Measurements from ENCODE around the gene DALRD3.

The DALRD3 gene

DNA sequence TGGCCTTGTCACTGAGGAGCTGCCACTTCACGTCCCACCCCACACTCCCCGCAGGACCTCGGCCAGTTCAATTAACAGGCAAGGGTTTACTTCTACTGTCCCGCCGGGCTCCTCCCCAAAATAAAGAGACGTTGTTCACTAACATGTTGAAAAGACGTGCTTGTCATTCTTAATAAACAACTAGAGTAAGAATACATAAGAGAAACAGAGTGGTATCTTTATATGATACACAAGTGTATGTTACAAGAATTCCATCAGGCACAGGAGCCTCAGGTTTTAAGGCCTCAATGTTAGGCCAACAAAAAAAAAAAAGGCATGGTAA, 11.1 kb upstream of the DALRD3 start:
- H3K27ac ChIP-seq (ENCODE audit: insufficient read depth, low read depth, low read length, poor library complexity, severe bottlenecking): peak overlapping the region; percentile 36
- H3K36me3 ChIP-seq (ENCODE audit: control insufficient read depth, insufficient read depth, low read length): peaks cover 56% of the 10 kb centered on the region
- peaks cover 9% of the 10 kb centered on the region for H3K4me1 ChIP-seq (ENCODE audit: control insufficient read depth, insufficient read depth, low read length)
- WGBS, 2 experiments: 14 to 33% methylated on average over 6 to 7 of the region's 7 CpGs
- no peaks in the 10 kb centered on the region for H3K9me3 ChIP-seq (ENCODE audit: control insufficient read depth, low read length)
- no peak overlapping the region for H3K4me3 ChIP-seq (ENCODE audit: insufficient read depth, low read depth, low read length)
- H3K27me3 ChIP-seq (ENCODE audit: control insufficient read depth, insufficient read depth, low read length, poor library complexity, severe bottlenecking): no peaks in the 10 kb centered on the region

DNA sequence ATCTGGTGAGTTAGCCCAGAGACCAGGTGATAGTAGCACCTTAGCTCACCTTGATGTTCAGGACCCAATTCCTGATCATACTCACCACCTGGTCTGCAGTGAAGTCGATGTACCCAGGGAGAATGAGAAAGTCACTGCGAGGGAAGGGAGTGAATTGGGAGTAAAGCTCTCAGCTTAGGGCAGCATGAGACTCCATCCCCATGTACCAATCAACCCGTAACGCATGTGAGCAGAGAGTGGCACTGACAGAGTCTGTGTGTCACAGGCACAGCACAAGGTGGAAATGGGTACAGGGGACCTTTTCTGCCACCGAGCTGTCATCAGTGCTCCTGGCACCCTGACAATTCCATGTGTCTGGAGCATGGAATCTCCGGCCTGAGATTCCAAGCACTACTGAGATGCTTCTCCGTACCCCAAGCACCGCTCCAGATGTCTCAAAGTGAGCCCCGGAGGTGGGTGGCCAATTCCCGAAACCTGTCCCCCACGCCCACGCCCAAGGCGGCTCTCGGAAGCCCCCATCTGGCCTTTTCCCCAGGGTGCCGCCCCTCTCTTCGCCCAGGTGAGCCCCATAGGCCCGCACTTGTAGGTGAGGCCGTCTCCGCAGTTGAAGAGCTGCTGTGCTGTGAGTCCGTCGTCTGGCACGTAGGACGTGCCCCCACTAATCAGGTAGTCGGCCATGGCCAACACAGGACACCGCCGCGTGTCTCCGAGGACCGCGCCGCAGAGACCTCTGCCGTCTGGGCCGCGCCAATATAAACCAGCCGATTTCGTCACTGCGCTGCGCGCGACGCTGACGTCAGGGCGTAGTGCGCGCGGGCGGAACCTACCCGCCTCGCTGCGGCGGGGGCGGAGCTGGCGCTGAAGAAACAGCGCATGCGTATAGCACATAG, 10.5 kb upstream of the DALRD3 start, which contains the start of gene IMPDH2:
Gene IMPDH2 (minus strand): TSS at position 726 of the 890 bp plus-strand sequence. CDS start 48 bp downstream, at position 678.
- Histone ChIP-seq H3K4me3 (ENCODE audit: insufficient read depth, low read depth, low read length) (peak within 1 kb of the TSS; percentile 70), H3K36me3 (ENCODE audit: control insufficient read depth, insufficient read depth, low read length) (peaks cover 62% of the 10 kb centered on the region), H3K4me1 (ENCODE audit: control insufficient read depth, insufficient read depth, low read length) (peaks cover 9% of the 10 kb centered on the region), H3K9me3 (ENCODE audit: control insufficient read depth, low read length) (no peaks in the 10 kb centered on the region), H3K27ac (ENCODE audit: insufficient read depth, low read depth, low read length, poor library complexity, severe bottlenecking) (peak within 1 kb of the TSS; percentile 52), H3K27me3 (ENCODE audit: control insufficient read depth, insufficient read depth, low read length, poor library complexity, severe bottlenecking) (no peaks in the 10 kb centered on the region)
- 17 to 18% methylated on average over 55 of the region's 55 CpGs for WGBS, 2 experiments

DNA sequence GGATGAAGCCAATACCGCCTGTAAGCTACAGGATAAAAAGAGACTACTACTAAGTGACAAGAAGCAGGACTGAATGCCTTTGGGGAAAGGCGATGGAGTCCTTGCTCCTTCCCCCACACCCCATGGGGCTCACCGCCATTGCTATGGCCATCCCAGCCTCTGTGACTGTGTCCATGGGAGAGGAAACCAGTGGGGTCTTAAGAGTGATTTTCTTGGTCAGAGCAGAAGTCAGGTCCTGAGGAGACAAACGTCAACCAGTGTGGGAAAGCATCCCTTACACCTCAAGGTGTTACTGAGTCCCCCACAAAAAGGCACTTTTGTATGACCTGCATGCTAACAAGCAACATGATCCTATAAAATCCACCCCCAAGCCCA, 9.9 kb upstream of the DALRD3 start:
- Histone ChIP-seq H3K27me3 (ENCODE audit: control insufficient read depth, insufficient read depth, low read length, poor library complexity, severe bottlenecking) (no peaks in the 10 kb centered on the region), H3K9me3 (ENCODE audit: control insufficient read depth, low read length) (no peaks in the 10 kb centered on the region), H3K4me3 (ENCODE audit: insufficient read depth, low read depth, low read length) (peak overlapping the region; percentile 70), H3K36me3 (ENCODE audit: control insufficient read depth, insufficient read depth, low read length) (peaks cover 62% of the 10 kb centered on the region), H3K27ac (ENCODE audit: insufficient read depth, low read depth, low read length, poor library complexity, severe bottlenecking) (no peak overlapping the region), H3K4me1 (ENCODE audit: control insufficient read depth, insufficient read depth, low read length) (peaks cover 11% of the 10 kb centered on the region)
- WGBS, 2 experiments: 80 to 94% methylated on average over 4 of the region's 4 CpGs

DNA sequence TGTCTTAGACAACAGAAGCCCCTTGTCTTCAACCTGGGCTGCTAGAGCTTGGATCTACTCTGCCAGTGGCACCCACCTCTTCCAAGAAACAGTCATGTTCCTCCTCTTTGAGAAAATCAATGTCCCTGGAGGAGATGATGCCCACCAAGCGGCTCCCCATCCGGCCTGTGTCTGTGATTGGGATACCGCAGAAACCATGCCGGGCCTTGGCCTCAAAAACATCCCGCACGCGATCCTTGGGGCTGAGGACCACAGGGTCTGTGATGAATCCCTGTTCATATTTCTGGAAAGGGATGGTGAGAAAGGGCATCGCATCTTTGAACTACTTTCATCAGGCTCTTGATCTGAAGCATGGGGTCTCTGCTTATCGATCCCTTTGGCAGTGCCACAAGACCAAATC, 9.3 kb upstream of the DALRD3 start:
- WGBS, 2 experiments: 95% methylated on average over 9 of the region's 9 CpGs
- no peaks in the 10 kb centered on the region for H3K27me3 ChIP-seq (ENCODE audit: control insufficient read depth, insufficient read depth, low read length, poor library complexity, severe bottlenecking)
- H3K27ac ChIP-seq (ENCODE audit: insufficient read depth, low read depth, low read length, poor library complexity, severe bottlenecking): no peak overlapping the region
- H3K4me3 ChIP-seq (ENCODE audit: insufficient read depth, low read depth, low read length): no peak overlapping the region
- H3K4me1 ChIP-seq (ENCODE audit: control insufficient read depth, insufficient read depth, low read length): peaks cover 18% of the 10 kb centered on the region
- H3K9me3 ChIP-seq (ENCODE audit: control insufficient read depth, low read length): no peaks in the 10 kb centered on the region
- H3K36me3 ChIP-seq (ENCODE audit: control insufficient read depth, insufficient read depth, low read length): peaks cover 55% of the 10 kb centered on the region

DNA sequence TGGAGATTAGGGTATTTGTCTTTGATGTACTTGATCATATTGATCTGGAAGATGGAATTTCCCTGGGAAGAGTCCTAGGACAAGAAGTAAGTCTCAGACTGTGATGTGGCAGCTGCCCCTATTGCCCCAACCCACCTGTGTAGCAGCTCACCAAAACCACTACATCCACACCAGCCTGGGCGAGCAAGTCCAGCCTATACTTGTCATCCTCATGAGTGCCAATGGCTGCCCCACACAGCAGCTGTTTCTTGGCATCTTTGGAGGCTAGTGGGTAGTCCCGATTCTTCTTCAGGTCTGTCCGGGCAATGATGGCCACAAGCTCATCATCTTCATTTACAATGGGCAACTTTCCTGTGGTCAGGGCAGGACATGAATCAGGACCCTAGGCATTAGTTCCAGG, 8.2 kb upstream of the DALRD3 start:
- WGBS, 2 experiments: 92 to 94% methylated on average over 3 of the region's 3 CpGs
- Histone ChIP-seq H3K27me3 (ENCODE audit: control insufficient read depth, insufficient read depth, low read length, poor library complexity, severe bottlenecking) (no peaks in the 10 kb centered on the region), H3K9me3 (ENCODE audit: control insufficient read depth, low read length) (no peaks in the 10 kb centered on the region), H3K4me3 (ENCODE audit: insufficient read depth, low read depth, low read length) (no peak overlapping the region), H3K4me1 (ENCODE audit: control insufficient read depth, insufficient read depth, low read length) (peaks cover 18% of the 10 kb centered on the region), H3K27ac (ENCODE audit: insufficient read depth, low read depth, low read length, poor library complexity, severe bottlenecking) (no peak overlapping the region), H3K36me3 (ENCODE audit: control insufficient read depth, insufficient read depth, low read length) (peaks cover 44% of the 10 kb centered on the region)

DNA sequence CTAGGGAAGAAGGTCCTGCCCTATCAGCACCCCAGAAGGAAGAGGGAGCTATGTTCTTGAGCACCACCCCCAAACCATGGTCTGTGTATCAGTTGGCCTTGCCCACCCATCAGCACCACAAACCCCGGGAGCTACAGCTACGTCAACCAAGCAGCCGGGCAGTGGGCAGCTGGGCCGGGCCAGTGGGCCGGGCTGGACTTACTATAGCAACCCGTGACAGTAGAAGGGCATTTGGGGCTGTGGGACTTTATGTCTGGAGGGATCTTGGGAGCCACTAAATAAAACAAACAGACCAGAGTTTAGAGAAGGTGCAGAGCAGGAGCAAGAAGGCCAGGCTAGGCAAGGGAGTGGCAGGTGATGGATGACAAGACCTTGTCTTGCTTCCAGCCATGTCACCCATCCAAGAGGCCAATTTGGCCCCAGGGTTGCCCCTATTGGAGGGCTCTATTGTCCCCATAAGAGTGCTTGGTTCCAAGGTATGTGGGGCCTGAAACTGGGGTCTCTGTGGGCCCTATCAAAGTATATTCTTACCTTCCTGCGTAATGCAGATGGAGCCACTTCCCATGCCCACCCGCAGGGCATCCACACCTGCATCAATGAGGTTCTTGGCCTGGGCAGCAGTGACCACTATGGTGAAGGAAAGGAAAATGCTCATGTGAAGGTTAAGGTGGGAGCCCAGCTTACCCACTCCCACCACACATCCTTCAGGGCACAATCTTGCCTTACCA, 7.6 kb upstream of the DALRD3 start:
- H3K4me1 ChIP-seq (ENCODE audit: control insufficient read depth, insufficient read depth, low read length): peaks cover 18% of the 10 kb centered on the region
- WGBS, 2 experiments: 97 to 99% methylated on average over 8 of the region's 8 CpGs
- H3K9me3 ChIP-seq (ENCODE audit: control insufficient read depth, low read length): no peaks in the 10 kb centered on the region
- no peaks in the 10 kb centered on the region for H3K27me3 ChIP-seq (ENCODE audit: control insufficient read depth, insufficient read depth, low read length, poor library complexity, severe bottlenecking)
- no peak overlapping the region for H3K27ac ChIP-seq (ENCODE audit: insufficient read depth, low read depth, low read length, poor library complexity, severe bottlenecking)
- peaks cover 39% of the 10 kb centered on the region for H3K36me3 ChIP-seq (ENCODE audit: control insufficient read depth, insufficient read depth, low read length)
- no peak overlapping the region for H3K4me3 ChIP-seq (ENCODE audit: insufficient read depth, low read depth, low read length)

DNA sequence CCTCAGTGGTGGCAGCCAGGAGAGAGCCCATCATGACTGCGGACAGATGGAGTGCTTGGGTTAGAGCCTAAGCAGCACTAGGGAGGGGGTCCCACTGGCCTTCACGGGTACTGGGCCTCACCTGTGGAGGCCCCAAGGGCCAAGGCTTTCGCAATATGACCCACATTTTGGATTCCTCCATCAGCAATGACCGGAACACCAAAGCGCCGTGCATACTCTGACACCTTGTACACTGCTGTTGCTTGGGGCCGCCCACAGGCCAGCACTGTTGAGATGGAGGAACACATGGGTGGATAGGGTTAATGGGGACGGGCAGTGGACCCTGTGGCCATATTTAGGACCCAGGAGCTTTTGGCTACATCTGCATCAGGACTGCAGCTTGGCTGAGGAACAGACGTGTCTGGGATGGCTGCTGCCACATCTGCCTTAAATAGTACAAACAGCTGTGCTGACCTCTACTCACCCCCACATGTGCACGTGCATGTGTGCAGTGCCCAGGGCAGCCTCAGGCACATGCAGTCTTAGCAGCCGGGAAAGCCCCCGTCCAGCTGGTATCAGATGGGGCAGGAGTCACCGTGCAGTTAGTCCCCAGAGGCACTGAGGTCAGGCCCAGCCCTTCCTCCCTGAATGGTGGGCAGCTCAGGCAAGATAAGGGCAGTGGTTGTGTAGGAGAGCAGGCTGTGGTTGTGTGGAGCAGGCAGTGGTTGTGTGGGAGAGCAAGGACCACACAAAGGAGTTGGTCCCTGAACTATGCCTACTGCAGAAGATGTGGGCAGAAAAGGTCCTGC, 6.8 kb upstream of the DALRD3 start:
- Histone ChIP-seq H3K9me3 (ENCODE audit: control insufficient read depth, low read length) (no peaks in the 10 kb centered on the region), H3K27ac (ENCODE audit: insufficient read depth, low read depth, low read length, poor library complexity, severe bottlenecking) (no peak overlapping the region), H3K36me3 (ENCODE audit: control insufficient read depth, insufficient read depth, low read length) (peaks cover 32% of the 10 kb centered on the region), H3K4me1 (ENCODE audit: control insufficient read depth, insufficient read depth, low read length) (peaks cover 18% of the 10 kb centered on the region), H3K27me3 (ENCODE audit: control insufficient read depth, insufficient read depth, low read length, poor library complexity, severe bottlenecking) (no peaks in the 10 kb centered on the region), H3K4me3 (ENCODE audit: insufficient read depth, low read depth, low read length) (no peak overlapping the region)
- WGBS, 2 experiments: 96% methylated on average over 13 of the region's 13 CpGs

DNA sequence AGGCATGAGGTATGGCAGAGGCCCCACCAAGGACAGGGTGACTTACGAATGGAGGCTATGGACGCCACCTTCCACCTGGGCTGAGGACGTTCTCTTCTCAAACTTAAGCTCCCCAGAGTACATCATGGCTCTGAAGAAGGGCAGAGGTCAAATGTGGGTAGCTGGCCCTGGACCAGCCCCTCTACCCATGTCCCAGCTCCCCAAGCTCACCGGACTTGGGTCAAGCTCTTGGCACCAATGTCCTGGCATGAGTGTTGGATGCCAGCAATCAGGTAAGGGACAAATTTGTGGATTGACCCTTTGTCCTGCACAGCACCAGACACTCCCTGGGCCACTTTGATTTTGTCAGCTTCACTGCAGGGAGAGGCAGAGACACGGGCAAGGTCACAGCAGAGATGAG, 6.1 kb upstream of the DALRD3 start:
- Histone ChIP-seq H3K36me3 (ENCODE audit: control insufficient read depth, insufficient read depth, low read length) (peaks cover 32% of the 10 kb centered on the region), H3K4me1 (ENCODE audit: control insufficient read depth, insufficient read depth, low read length) (peaks cover 22% of the 10 kb centered on the region), H3K27ac (ENCODE audit: insufficient read depth, low read depth, low read length, poor library complexity, severe bottlenecking) (no peak overlapping the region), H3K9me3 (ENCODE audit: control insufficient read depth, low read length) (no peaks in the 10 kb centered on the region), H3K27me3 (ENCODE audit: control insufficient read depth, insufficient read depth, low read length, poor library complexity, severe bottlenecking) (no peaks in the 10 kb centered on the region), H3K4me3 (ENCODE audit: insufficient read depth, low read depth, low read length) (no peak overlapping the region)
- 93 to 94% methylated on average over 5 of the region's 5 CpGs for WGBS, 2 experiments

DNA sequence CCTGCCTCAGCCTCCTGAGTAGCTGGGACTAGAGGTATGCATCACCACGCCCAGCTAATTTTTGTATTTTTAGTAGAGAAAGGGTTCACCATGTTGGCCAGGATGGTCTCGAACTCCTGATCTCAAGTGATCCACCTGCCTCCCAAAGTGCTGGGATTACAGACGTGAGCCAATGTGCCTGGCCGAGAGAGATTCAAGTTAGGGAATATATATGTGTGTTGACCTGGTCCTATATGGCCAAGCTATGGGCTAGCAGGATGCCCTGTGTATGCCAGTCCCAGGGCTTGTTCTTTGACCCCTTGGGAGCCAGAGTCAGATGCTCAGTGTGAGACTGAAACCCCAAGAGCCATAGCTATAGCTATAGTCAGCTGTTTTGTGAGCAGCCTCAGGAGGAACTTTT, 5.4 kb upstream of the DALRD3 start:
- WGBS, 2 experiments: 90 to 92% methylated on average over 4 of the region's 4 CpGs
- H3K4me1 ChIP-seq (ENCODE audit: control insufficient read depth, insufficient read depth, low read length): peaks cover 21% of the 10 kb centered on the region
- H3K27me3 ChIP-seq (ENCODE audit: control insufficient read depth, insufficient read depth, low read length, poor library complexity, severe bottlenecking): no peaks in the 10 kb centered on the region
- no peaks in the 10 kb centered on the region for H3K9me3 ChIP-seq (ENCODE audit: control insufficient read depth, low read length)
- no peak overlapping the region for H3K27ac ChIP-seq (ENCODE audit: insufficient read depth, low read depth, low read length, poor library complexity, severe bottlenecking)
- no peak overlapping the region for H3K4me3 ChIP-seq (ENCODE audit: insufficient read depth, low read depth, low read length)
- H3K36me3 ChIP-seq (ENCODE audit: control insufficient read depth, insufficient read depth, low read length): peaks cover 32% of the 10 kb centered on the region

DNA sequence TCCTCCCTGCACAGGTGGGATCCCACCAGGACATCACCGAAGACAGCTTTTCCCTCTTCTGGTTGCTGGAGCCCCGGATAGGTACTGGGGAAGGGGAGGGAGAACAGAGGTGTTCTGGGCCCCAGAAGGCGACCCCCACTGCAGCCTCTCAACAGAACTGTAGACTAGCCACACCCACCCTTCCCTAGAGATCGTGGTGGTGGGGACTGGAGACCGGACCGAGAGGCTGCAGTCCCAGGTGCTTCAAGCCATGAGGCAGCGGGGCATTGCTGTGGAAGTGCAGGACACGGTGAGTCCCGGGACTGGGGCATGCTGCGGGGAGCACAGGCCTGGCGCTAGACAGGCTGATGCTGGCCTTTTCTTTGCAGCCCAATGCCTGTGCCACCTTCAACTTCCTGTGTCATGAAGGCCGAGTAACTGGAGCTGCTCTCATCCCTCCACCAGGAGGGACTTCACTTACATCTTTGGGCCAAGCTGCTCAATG, 4.3 kb upstream of the DALRD3 start:
- Histone ChIP-seq H3K4me3 (ENCODE audit: insufficient read depth, low read depth, low read length) (peak overlapping the region; percentile 97), H3K27me3 (ENCODE audit: control insufficient read depth, insufficient read depth, low read length, poor library complexity, severe bottlenecking) (no peaks in the 10 kb centered on the region), H3K4me1 (ENCODE audit: control insufficient read depth, insufficient read depth, low read length) (peaks cover 14% of the 10 kb centered on the region), H3K36me3 (ENCODE audit: control insufficient read depth, insufficient read depth, low read length) (peaks cover 32% of the 10 kb centered on the region), H3K27ac (ENCODE audit: insufficient read depth, low read depth, low read length, poor library complexity, severe bottlenecking) (peak overlapping the region; percentile 97), H3K9me3 (ENCODE audit: control insufficient read depth, low read length) (no peaks in the 10 kb centered on the region)
- 31 to 37% methylated on average over 12 of the region's 12 CpGs for WGBS, 2 experiments
